ENCODE measurements around the gene TMCC2.

DNA sequence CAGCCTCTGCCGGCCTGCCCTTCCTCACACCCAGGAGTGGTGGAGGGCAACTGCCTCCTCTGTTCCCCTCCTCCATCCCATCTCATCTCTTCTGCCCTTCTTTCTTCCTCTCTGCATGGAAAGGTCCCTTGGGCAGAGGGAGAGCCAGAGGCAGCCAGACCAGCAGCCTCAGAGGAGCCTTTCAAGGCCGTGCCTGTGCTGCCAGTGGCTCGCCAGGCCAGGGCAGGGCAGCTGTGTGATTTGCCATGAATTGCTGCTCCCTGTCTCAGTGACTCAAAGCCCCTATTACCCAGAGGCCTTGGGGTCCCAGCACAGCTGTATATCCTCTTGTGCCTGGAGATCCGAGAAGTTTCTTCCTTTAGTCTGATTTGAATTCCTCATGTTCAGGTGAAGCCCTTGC, 21.9 kb downstream of the TMCC2 start:
- no peak for TF ChIP-seq POLR2AphosphoS5 (IDR thresholded peaks at IDR 0.05)
- no peak for TF ChIP-seq CTCF (IDR thresholded peaks at IDR 0.05)

Measured in transverse colon (tissue), 4 donors.